ENCODE results near the gene C19orf44. TPM values are rescaled to one million over a fixed set of nuclear protein-coding genes. Genes with fewer than 3 reads are reported as not detected.

C19orf44 gene
- total and polyA plus RNA-seq, 2 experiments from 2014 or later, result 2.4 to 5.1 TPM

GRCh38 chr19:16527334-16527935, 31.2 kb downstream of the C19orf44 start:
- Histone ChIP-seq H3K27me3 (replicated peaks; ENCODE audit: insufficient read depth) (no peaks in the 10 kb centered on the region), H3K9ac (no peak overlapping the region), H3K9me3 (ENCODE audit: low read depth) (no peaks in the 10 kb centered on the region), H3K36me3 (ENCODE audit: low read depth) (peaks cover 34% of the 10 kb centered on the region; the same call in 1 of the 2 replicates), H3F3A (ENCODE audit: insufficient read depth) (no peaks in the 10 kb centered on the region), H3K4me2 (ENCODE audit: unreplicated experiment) (no peak overlapping the region), H3K4me3 (no peak overlapping the region), H3K27ac (no peak overlapping the region), H3K4me1 (ENCODE audit: insufficient read depth) (no peaks in the 10 kb centered on the region), H4K20me1 (ENCODE audit: insufficient read depth) (no peaks in the 10 kb centered on the region), H3K9me2 (ENCODE audit: insufficient read depth) (no peaks in the 10 kb centered on the region), H2AFZ (no peak overlapping the region), H3K79me2 (ENCODE audit: insufficient read depth) (peaks cover 8% of the 10 kb centered on the region; the same call in 1 of the 2 replicates)
- DNase-seq, result no peak
- in situ Hi-C loops (cut with MboI), result no loop called here
- WGBS, 2 experiments (ENCODE audit: low coverage in 1 of 2, low lambda C conversion rate in 2 of 2, missing lambda C conversion rate in 2 of 2), result 87 to 90% methylated on average over 14 of the region's 14 CpGs
- TF ChIP-seq EZH2 (IDR thresholded peaks at IDR 0.05; ENCODE audit: insufficient read depth, poor library complexity, severe bottlenecking), result no peak
- TF ChIP-seq EZH2phosphoT487 (IDR thresholded peaks at IDR 0.05; ENCODE audit: insufficient read depth, low read depth), result no peak

DNA sequence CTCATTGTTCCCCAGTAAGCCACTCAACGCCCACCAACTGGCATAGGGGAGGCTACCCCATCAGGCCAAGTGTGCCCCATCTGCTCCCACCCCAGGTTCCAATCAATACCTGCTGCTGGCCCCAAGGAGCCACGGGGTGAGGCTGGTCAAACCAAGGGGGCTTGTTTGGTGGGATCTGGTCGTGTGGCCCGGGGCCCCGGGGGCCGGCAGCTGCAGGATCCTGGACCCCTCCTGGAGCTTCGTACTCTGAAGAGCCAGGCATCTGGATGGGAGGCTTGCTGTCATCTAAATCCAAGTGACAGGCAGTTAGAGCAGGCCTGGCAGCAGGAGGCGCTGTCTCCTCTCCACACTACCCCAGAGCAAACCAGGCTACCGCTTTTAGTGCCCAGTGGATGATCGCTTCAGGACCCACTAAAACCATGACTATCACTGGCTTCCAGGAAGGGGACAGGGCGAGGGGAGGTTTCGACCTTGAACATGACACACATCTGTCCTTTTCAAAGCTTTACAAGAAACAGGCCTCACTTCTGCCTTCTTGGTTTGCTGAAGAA, 31.9 kb downstream of the C19orf44 start:
- H3K36me3 ChIP-seq (ENCODE audit: low read depth), result peaks cover 34% of the 10 kb centered on the region; the same call in 1 of the 2 replicates
- H3K27me3 ChIP-seq (replicated peaks; ENCODE audit: insufficient read depth), result no peaks in the 10 kb centered on the region
- no peaks in the 10 kb centered on the region for H3K4me1 ChIP-seq (ENCODE audit: insufficient read depth)
- H3K9me3 ChIP-seq (ENCODE audit: low read depth), result no peaks in the 10 kb centered on the region
- TF ChIP-seq EZH2 (IDR thresholded peaks at IDR 0.05; ENCODE audit: insufficient read depth, poor library complexity, severe bottlenecking) (no peak), EZH2phosphoT487 (IDR thresholded peaks at IDR 0.05; ENCODE audit: insufficient read depth, low read depth) (no peak)
- H3K9me2 ChIP-seq (ENCODE audit: insufficient read depth), result no peaks in the 10 kb centered on the region
- H3F3A ChIP-seq (ENCODE audit: insufficient read depth), result no peaks in the 10 kb centered on the region
- in situ Hi-C loops (cut with MboI), result no loop called here
- H3K4me3 ChIP-seq, result no peak overlapping the region
- no peak overlapping the region for H2AFZ ChIP-seq
- H4K20me1 ChIP-seq (ENCODE audit: insufficient read depth), result no peaks in the 10 kb centered on the region
- 87 to 93% methylated on average over 12 of the region's 12 CpGs for WGBS, 2 experiments (ENCODE audit: low coverage in 1 of 2, low lambda C conversion rate in 2 of 2, missing lambda C conversion rate in 2 of 2)
- H3K9ac ChIP-seq, result no peak overlapping the region
- no peak overlapping the region for H3K27ac ChIP-seq
- H3K4me2 ChIP-seq (ENCODE audit: unreplicated experiment), result no peak overlapping the region
- peaks cover 8% of the 10 kb centered on the region; the same call in 1 of the 2 replicates for H3K79me2 ChIP-seq (ENCODE audit: insufficient read depth)
- peak; percentile 34 for DNase-seq

- in situ Hi-C loops (cut with MboI), result no loop called here
- H3K4me2 ChIP-seq (ENCODE audit: unreplicated experiment), result no peak overlapping the region
- peaks cover 30% of the 10 kb centered on the region; the same call in 1 of the 2 replicates for H3K36me3 ChIP-seq (ENCODE audit: low read depth)
- no peaks in the 10 kb centered on the region for H3F3A ChIP-seq (ENCODE audit: insufficient read depth)
- DNase-seq, result no peak
- no peak overlapping the region for H2AFZ ChIP-seq
- H3K27me3 ChIP-seq (replicated peaks; ENCODE audit: insufficient read depth), result no peaks in the 10 kb centered on the region
- no peak overlapping the region for H3K9ac ChIP-seq
- H3K27ac ChIP-seq, result no peak overlapping the region
- H3K4me1 ChIP-seq (ENCODE audit: insufficient read depth), result no peaks in the 10 kb centered on the region
- no peaks in the 10 kb centered on the region for H4K20me1 ChIP-seq (ENCODE audit: insufficient read depth)
- H3K4me3 ChIP-seq, result no peak overlapping the region
- WGBS, 2 experiments (ENCODE audit: low coverage in 1 of 2, low lambda C conversion rate in 2 of 2, missing lambda C conversion rate in 2 of 2), result 91 to 93% methylated on average over 20 to 25 of the region's 25 CpGs
- no peaks in the 10 kb centered on the region for H3K9me2 ChIP-seq (ENCODE audit: insufficient read depth)
- TF ChIP-seq EZH2phosphoT487 (IDR thresholded peaks at IDR 0.05; ENCODE audit: insufficient read depth, low read depth) (no peak), EZH2 (IDR thresholded peaks at IDR 0.05; ENCODE audit: insufficient read depth, poor library complexity, severe bottlenecking) (no peak)
- no peaks in the 10 kb centered on the region for H3K9me3 ChIP-seq (ENCODE audit: low read depth)
- peaks cover 3% of the 10 kb centered on the region; the same call in 1 of the 2 replicates for H3K79me2 ChIP-seq (ENCODE audit: insufficient read depth)
Measured at GRCh38 chr19:16529466-16530144, 33.4 kb downstream of the C19orf44 start.

DNA sequence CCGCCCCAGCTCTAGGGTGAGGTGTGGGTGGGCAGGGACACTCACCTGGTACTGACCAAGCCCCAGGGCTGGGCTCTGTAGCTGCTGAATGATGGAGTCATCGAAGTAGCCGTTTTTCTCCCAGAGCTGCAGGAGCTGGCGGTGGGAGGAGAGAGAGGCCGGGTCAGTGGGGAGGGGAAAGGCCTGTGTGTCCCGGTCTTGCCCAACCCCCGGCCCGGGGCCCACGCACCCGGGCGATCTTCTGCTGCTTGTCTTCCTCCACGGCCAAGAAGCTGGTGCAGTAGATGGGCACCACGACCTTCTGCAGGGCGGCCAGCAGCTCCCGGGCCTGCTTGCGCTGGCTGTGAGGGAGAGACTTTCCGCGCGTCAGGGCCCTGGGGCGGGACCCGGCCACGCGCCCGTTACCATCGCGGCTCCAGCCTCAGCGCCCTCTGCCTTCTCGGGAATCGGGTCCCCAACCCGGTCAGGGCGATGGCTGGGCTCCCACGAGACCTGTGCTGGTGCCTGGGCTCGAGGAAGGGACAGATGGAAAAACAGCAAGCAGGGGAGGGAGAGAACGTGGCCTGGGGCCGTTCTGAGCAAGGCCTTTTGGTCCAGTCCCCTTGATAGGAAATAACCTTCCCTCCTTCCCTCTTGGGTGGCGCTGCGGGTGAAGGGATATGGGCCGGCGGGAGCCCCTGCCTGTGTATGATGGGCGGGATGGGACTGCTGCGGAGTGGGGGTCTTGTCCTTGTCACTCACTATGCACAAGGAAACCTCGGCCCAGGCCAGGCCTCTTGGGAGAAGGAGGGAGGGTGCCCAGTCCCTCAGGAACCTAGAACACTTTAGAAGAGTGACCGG, 34.6 kb downstream of the C19orf44 start:
- no peaks in the 10 kb centered on the region for H3K27me3 ChIP-seq (replicated peaks; ENCODE audit: insufficient read depth)
- no peaks in the 10 kb centered on the region for H3F3A ChIP-seq (ENCODE audit: insufficient read depth)
- no peak for TF ChIP-seq EZH2phosphoT487 (IDR thresholded peaks at IDR 0.05; ENCODE audit: insufficient read depth, low read depth)
- TF ChIP-seq EZH2 (IDR thresholded peaks at IDR 0.05; ENCODE audit: insufficient read depth, poor library complexity, severe bottlenecking), result no peak
- no peaks in the 10 kb centered on the region for H3K9me3 ChIP-seq (ENCODE audit: low read depth)
- no peak overlapping the region for H3K9ac ChIP-seq
- WGBS, 2 experiments (ENCODE audit: low coverage in 1 of 2, low lambda C conversion rate in 2 of 2, missing lambda C conversion rate in 2 of 2), result 94 to 95% methylated on average over 34 to 43 of the region's 43 CpGs
- H3K27ac ChIP-seq, result no peak overlapping the region
- DNase-seq, result no peak
- in situ Hi-C loops (cut with MboI), result no loop called here
- H3K4me1 ChIP-seq (ENCODE audit: insufficient read depth), result no peaks in the 10 kb centered on the region
- H3K4me3 ChIP-seq, result no peak overlapping the region
- H3K9me2 ChIP-seq (ENCODE audit: insufficient read depth), result no peaks in the 10 kb centered on the region
- no peak overlapping the region for H2AFZ ChIP-seq
- no peaks in the 10 kb centered on the region for H4K20me1 ChIP-seq (ENCODE audit: insufficient read depth)
- H3K4me2 ChIP-seq (ENCODE audit: unreplicated experiment), result no peak overlapping the region
- peaks cover 30% of the 10 kb centered on the region; the same call in 1 of the 2 replicates for H3K36me3 ChIP-seq (ENCODE audit: low read depth)
- peaks cover 14% of the 10 kb centered on the region for H3K79me2 ChIP-seq (ENCODE audit: insufficient read depth)

All from GM23248 (cell line).